HG03457 (cell line): ENCODE measurements around the gene KAT5.
"Not testable (repeated sequence)": the region's sequence is repeated elsewhere in the genome, so short reads cannot be mapped to it uniquely, and the experiment has no call there.

ENCODE experiments used
- ATAC-seq: cut with Tn5 transposase; IDR thresholded peaks from one replicate; pipeline ENCODE4 v1.9.1; 2021; ENCODE audit warnings: moderate number of reproducible peaks; ENCODE audit not compliant: unreplicated experiment

The KAT5 gene

DNA sequence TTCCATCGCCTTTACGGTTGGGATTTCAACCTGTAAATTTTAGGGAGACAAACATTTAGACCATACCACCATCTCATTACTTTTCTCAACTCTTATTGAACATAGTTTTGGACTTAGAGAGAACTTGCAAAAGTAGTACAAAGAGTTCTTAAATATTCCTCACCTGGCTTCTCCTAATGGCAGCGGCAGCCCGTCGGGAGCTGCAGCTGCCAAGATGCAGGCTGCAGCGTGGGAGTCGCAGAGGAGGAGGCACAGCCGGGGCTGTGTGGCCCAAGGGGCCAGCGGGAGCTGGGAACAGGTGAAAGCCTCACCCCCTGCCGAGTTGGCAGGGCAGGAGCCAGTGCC, 31.6 kb downstream of the KAT5 start:
- no peak for ATAC-seq

- ATAC-seq = no peak
Measured at GRCh38 chr11:65744026-65744698, 32.1 kb downstream of the KAT5 start.

- no peak for ATAC-seq
Measured at GRCh38 chr11:65744699-65745042, 32.6 kb downstream of the KAT5 start.

GRCh38 chr11:65745049-65745448, 33.0 kb downstream of the KAT5 start:
- ATAC-seq = no peak

DNA sequence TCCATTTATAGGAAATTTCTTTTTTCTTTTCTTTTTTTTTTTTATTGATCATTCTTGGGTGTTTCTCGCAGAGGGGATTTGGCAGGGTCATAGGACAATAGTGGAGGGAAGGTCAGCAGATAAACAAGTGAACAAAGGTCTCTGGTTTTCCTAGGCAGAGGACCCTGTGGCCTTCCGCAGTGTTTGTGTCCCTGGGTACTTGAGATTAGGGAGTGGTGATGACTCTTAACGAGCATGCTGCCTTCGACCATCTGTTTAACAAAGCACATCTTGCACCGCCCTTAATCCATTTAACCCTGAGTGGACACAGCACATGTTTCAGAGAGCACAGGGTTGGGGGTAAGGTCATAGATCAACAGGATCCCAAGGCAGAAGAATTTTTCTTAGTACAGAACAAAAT, 50.1 kb downstream of the KAT5 start:
- ATAC-seq = not testable (repeated sequence)

GRCh38 chr11:65762816-65763215, 50.8 kb downstream of the KAT5 start:
- ATAC-seq = not testable (repeated sequence)

GRCh38 chr11:65764434-65764833, 52.4 kb downstream of the KAT5 start:
- no peak for ATAC-seq

GRCh38 chr11:65766535-65766934, 54.5 kb downstream of the KAT5 start:
- ATAC-seq = no peak

DNA sequence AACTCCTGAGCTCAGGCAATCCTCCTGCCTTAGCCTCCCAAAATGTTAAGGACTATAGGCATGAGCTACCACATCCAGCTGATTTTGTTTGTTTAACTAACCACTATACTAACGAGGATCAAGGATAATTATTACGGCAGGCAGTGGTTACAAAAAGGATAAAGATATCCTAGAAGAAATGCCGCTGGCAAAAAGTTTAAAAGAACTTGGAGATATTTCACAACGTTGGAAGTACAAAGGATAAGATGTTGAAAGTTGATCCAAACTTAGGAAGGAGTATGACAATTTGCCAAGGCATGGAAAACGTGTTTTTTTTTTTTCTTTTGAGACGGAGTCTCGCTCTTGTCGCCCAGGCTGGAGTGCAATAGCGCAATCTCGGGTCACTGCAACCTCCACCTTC, 55.4 kb downstream of the KAT5 start:
- no peak for ATAC-seq

GRCh38 chr11:65767806-65768205, 55.8 kb downstream of the KAT5 start:
- ATAC-seq = not testable (repeated sequence)
